Activated T-helper 17 cell treated with anti-CD3 and anti-CD28 coated beads, Interleukin-2, amount 50 U/mL, for 72 hours (primary cell): Measurements from ENCODE around the gene GSAP. TPM values are rescaled to one million over a fixed set of nuclear protein-coding genes. Genes with fewer than 3 reads are reported as not detected.
A peak's percentile ranks its signal among the peaks of the same experiment; 100 is the strongest.

Source experiments
- ATAC-seq: fragments of 150-1000 bp; cut with Tn5 transposase; replicated peaks from 2 replicates; pipeline ENCODE4 v1.10.0; 2021; ENCODE audit warnings: mild to moderate bottlenecking, moderate library complexity
- H3K27ac Mint-ChIP-seq: one replicate; pipeline ENCODE4 v1.8.0; 2022; ENCODE audit warnings: mixed read lengths
- H3K27me3 Mint-ChIP-seq: one replicate; pipeline ENCODE4 v1.8.0; 2022; ENCODE audit warnings: mixed read lengths
- H3K36me3 Mint-ChIP-seq: one replicate; pipeline ENCODE4 v1.8.0; 2022; ENCODE audit warnings: low read depth, mild to moderate bottlenecking, mixed read lengths
- H3K4me1 Mint-ChIP-seq: one replicate; pipeline ENCODE4 v1.8.0; 2022; ENCODE audit warnings: mixed read lengths
- H3K4me3 Mint-ChIP-seq: one replicate; pipeline ENCODE4 v1.8.0; 2022; ENCODE audit warnings: mild to moderate bottlenecking, mixed read lengths
- H3K9me3 Mint-ChIP-seq: one replicate; pipeline ENCODE4 v1.8.0; 2022; ENCODE audit warnings: mixed read lengths
- total RNA-seq, 2 donors: library from RNA; stranded (reverse); gene quantifications; one replicate each; pipeline ENCODE4 v1.2.3, GENCODE V29; 2022

GSAP gene
- total RNA-seq, 2 donors from 2014 or later, result 1.1 to 2.9 TPM

DNA sequence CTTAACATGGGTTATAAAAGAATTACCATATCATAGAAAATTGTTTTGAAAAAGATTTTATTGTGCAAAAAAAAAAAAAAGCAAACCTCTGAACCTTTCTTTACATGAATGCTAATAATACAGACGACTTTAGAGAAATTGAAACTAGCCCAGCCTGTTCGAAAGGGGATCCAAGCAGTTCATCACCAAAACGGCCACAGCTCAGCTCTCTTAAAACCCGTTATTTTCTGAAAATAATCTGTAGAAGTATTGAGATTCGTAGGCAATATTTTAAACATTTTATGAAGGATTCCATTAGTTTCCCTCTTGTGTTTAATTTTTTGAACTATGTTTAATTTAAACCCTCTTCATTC is 9.9 kb upstream of the GSAP start:
- Mint-ChIP-seq H3K27ac (no peak overlapping the region), H3K27me3 (peaks cover 7% of the 10 kb centered on the region), H3K9me3 (no peaks in the 10 kb centered on the region), H3K4me3 (no peak overlapping the region), H3K36me3 (no peaks in the 10 kb centered on the region), H3K4me1 (peaks cover 20% of the 10 kb centered on the region)
- no peak for ATAC-seq

DNA sequence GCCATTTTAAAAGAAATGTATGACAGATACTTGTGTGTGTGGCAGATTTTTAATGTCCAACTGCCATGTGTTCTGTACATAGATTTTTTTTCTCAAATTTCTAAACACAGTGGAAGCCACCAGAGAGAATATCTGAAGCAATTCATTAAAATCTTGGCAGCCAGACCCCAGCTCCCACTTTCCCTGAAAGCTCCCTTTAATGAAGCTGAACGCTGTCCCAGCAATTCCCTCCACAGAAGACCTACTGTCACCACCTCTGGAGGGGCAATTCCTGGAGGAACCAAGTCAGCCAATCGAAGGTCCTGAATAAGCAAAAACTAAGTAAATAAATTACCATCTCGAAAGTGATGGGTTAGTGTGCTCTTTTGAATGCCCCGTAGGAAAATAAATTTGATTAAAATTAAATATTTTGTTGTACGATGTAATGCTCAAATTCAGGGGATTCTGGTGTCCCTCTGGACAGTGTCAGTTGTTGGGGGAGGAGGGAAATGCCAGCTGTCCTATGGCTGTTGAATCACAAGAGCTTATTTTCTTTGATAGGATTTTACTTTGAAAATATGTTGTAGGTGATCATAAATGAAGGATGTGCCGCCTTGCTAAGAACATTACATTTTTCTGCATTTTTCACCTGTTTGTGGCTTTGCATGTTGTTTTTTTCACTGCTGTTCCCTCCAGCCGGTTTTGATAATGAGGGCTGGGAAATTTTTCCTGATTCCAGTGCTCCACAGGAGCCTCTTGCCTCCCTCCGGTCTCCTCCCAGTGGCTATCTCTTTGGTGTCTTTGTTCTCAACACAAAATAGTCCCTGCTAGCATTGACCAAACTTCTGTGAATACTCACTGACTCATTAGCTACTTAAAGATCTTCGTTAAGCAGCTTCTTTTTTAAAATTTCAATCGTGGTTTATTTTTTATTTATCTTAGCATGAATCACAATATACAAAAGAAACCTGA is 9.2 kb upstream of the GSAP start:
- Mint-ChIP-seq H3K36me3 (no peaks in the 10 kb centered on the region), H3K4me1 (peaks cover 20% of the 10 kb centered on the region), H3K9me3 (no peaks in the 10 kb centered on the region), H3K27me3 (peaks cover 7% of the 10 kb centered on the region), H3K4me3 (no peak overlapping the region), H3K27ac (no peak overlapping the region)
- no peak for ATAC-seq

DNA sequence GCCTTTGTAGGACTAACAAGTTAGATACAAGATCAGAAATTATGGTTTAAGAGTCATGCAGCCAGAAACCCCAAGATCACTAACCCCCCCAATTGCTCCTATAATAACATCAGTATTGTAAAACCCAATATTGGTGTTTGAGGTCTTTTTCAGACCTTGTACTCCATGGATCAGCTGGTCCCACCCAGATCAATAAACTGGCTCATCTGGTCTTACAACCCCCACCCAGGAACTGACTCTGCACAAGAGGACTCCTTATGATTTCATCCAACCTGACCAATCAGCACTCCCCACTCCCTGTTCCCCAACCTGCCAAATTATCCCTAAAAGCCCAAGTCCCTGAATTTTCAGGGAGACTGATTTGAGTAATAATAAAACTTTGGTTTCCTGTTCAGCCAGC is 6.4 kb upstream of the GSAP start:
- no peak for ATAC-seq
- Mint-ChIP-seq H3K27me3 (peaks cover 10% of the 10 kb centered on the region), H3K4me3 (no peak overlapping the region), H3K9me3 (no peaks in the 10 kb centered on the region), H3K4me1 (peaks cover 12% of the 10 kb centered on the region), H3K36me3 (no peaks in the 10 kb centered on the region), H3K27ac (no peak overlapping the region)

DNA sequence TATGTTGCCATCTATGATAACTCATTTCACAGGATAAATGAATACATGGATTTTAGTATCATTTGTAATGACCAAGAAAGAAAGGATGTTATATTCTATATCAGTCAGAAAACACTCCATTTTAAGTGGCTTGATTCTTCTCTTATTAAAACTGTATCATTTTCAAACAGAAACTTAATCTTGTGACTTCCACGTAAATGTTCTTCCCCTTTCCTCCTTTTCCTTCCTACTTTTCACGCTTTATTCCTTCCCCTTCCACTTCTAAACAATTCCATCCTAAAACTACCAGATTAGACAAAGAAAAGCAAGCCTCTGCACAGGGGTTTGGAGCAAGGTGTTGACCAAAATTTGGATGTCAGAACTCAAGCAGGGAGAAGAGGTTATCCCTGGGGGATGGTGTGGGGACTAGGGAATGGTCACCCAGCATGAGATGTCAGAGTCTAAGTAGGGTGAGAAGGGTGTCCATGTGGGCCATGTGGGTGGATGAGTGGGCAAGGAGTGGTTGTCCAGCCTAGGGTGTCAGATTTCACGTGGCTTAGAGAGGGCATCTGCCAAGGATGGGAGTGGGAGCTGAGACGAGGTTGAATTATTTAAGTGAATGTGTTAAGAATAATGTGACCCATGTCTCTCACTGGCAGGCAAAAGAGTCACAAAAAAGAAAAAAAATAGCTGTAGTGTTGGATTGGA is 5.0 kb upstream of the GSAP start:
- H3K36me3 Mint-ChIP-seq, result no peaks in the 10 kb centered on the region
- peaks cover 13% of the 10 kb centered on the region for H3K27me3 Mint-ChIP-seq
- H3K4me1 Mint-ChIP-seq, result peaks cover 11% of the 10 kb centered on the region
- no peak overlapping the region for H3K27ac Mint-ChIP-seq
- no peak for ATAC-seq
- H3K9me3 Mint-ChIP-seq, result no peaks in the 10 kb centered on the region
- no peak overlapping the region for H3K4me3 Mint-ChIP-seq

DNA sequence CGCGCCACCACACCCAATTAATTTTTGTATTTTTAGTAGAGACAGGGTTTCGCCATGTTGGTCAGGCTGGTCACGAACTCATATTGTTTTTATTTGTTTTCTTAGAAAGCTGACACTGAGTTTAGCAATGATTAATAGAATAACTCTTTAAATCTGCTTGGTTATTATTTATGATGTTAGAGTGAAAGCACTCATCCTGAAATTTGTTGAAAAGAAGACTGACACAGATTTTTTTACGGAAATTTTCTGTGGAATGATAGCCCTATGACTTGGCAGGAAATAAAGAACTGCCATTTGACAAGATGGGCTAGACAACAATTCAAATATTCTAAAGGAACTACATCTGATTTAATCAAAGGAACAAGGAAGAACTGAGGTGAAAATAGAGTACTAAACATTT is 4.3 kb upstream of the GSAP start:
- Mint-ChIP-seq H3K4me1 (peaks cover 11% of the 10 kb centered on the region), H3K4me3 (no peak overlapping the region), H3K27ac (no peak overlapping the region), H3K27me3 (peaks cover 13% of the 10 kb centered on the region), H3K36me3 (no peaks in the 10 kb centered on the region), H3K9me3 (no peaks in the 10 kb centered on the region)
- ATAC-seq, result no peak

DNA sequence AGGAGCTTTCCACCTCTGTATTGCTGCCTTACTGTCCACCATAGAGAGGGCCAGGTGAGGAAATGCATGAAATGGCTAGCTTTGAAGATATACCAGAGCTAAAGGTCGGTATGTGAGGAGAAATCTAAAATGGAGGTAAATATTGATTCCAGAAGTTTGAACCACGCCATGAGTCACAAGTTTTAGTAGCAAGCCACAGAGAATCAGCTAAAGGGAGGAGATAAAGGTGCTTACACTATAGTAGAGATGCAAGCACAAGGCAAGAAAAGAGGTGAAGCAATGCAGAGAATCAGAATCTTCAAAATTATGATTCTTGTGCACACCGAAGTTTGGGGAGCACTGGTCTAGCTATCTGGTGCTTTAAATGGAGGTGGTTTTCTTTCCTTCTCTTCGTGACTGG is 3.0 kb upstream of the GSAP start:
- no peaks in the 10 kb centered on the region for H3K36me3 Mint-ChIP-seq
- no peak overlapping the region for H3K4me3 Mint-ChIP-seq
- peaks cover 14% of the 10 kb centered on the region for H3K4me1 Mint-ChIP-seq
- ATAC-seq, result peak; percentile 76
- H3K9me3 Mint-ChIP-seq, result no peaks in the 10 kb centered on the region
- H3K27me3 Mint-ChIP-seq, result peaks cover 16% of the 10 kb centered on the region
- H3K27ac Mint-ChIP-seq, result no peak overlapping the region

DNA sequence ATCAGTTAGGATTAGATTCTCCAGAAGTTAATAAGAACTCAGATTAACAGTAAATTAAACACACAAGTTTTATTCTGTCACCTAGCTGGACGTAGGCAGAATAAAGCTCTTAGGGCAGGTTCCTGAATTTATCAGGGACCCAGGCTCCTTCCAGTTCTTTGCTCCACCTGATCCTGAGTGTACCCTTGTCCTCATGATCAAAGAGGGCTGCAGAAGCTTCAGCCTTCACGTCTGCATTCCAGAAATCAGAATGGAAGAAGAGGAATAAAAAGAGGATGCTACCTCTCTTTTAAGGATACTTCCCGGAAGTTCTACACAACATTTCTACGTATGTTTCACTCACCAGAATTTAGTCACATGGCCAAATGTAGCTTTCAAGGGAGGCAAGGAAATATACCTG is 1.7 kb upstream of the GSAP start:
- peaks cover 15% of the 10 kb centered on the region for H3K27me3 Mint-ChIP-seq
- ATAC-seq, result no peak

DNA sequence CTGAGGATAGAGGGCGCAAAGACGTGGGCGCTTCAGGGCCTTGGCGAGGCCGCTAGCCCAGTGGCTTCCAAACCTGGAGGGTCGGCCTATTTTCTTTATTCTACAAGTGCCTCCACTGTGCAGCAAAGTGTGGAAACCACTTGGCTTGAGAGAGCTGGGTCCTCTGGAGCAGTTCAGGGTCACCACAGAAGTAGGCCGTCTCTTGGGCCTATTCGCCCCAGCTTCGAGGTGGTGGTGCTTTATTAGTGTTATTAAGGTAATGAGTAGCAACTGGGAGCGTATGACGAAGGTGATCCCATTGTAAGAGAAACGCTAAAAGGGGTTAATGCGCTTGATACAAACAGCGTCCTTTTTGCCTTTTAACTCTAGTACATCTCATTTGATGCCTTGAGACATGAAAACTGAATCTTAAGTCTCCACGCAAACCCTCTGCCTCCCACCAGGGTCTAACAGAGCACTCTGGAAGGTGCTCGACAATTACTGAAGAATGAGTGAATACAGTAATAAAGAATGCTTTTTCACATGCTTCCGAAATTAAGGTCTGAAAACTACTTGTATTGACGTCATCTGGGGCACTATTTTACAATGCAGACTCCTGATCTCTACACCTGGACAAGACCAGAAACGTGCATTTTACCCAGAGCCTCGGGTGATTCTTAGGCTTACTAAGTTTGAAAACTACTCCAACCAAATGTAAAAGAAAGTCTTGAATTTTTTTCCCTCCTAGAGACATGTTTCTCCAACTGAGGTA is 647 bp upstream of the GSAP start:
- H3K9me3 Mint-ChIP-seq, result no peaks in the 10 kb centered on the region
- no peak for ATAC-seq
- H3K4me1 Mint-ChIP-seq, result peaks cover 14% of the 10 kb centered on the region
- no peak overlapping the region for H3K27ac Mint-ChIP-seq
- H3K36me3 Mint-ChIP-seq, result no peaks in the 10 kb centered on the region
- H3K27me3 Mint-ChIP-seq, result peaks cover 9% of the 10 kb centered on the region
- H3K4me3 Mint-ChIP-seq, result peak overlapping the region; percentile 50

More for the DNA sequence above, 1.7 kb upstream of the GSAP start:
- Mint-ChIP-seq H3K4me1 (peaks cover 14% of the 10 kb centered on the region), H3K4me3 (peak overlapping the region; percentile 50), H3K27ac (no peak overlapping the region), H3K9me3 (no peaks in the 10 kb centered on the region), H3K36me3 (no peaks in the 10 kb centered on the region)

DNA sequence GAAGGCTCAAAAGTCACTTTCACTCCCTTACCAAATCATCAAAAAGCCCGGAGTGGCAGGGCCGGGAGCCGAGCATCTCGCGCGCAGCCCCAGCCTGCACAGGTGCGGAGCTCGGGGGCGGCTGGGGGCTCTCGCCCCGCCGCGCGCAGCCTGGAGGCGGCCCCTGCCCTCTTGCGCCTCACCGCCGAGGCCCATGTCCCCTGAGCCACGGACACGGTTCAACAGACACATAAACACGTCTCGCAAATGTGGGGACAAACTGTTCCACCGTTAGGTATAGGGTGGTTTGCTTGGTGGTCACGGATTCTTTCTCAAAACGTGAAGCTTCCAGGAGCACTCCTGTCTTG is 700 bp downstream of the GSAP start:
- no peaks in the 10 kb centered on the region for H3K9me3 Mint-ChIP-seq
- H3K27ac Mint-ChIP-seq, result no peak overlapping the region
- H3K4me1 Mint-ChIP-seq, result peaks cover 14% of the 10 kb centered on the region
- peak overlapping the region; percentile 65 for H3K4me3 Mint-ChIP-seq
- peaks cover 9% of the 10 kb centered on the region for H3K27me3 Mint-ChIP-seq
- ATAC-seq, result peak; percentile 37
- no peaks in the 10 kb centered on the region for H3K36me3 Mint-ChIP-seq

DNA sequence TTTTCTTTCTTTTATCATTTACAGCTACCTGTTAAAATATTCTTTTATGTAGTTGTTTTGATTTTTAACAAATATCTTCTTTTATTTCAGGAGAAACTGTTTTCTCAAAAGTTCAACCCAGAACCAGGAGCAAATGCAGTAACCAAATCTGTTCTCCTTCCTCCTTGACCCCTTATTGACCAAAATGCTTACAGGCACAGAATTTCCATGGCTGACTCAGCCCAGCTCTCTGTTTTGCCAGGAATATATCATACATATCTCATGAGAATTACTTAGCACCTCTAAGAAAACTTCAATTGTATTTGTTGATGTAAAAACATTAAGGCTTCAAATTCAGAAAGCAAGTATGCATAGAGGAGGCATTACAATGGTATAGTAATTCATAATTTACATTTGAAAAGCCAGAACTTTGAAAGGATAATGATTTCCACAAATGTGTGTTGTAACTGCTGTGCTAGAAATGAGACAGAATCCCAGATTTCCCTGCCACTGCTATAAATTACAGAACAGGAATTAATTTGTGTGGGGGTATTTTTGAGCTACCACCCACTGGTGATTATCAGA is 2.2 kb downstream of the GSAP start:
- no peaks in the 10 kb centered on the region for H3K9me3 Mint-ChIP-seq
- peaks cover 9% of the 10 kb centered on the region for H3K27me3 Mint-ChIP-seq
- H3K4me3 Mint-ChIP-seq, result peak overlapping the region; percentile 65
- peaks cover 10% of the 10 kb centered on the region for H3K4me1 Mint-ChIP-seq
- no peak for ATAC-seq
- H3K36me3 Mint-ChIP-seq, result no peaks in the 10 kb centered on the region
- no peak overlapping the region for H3K27ac Mint-ChIP-seq

DNA sequence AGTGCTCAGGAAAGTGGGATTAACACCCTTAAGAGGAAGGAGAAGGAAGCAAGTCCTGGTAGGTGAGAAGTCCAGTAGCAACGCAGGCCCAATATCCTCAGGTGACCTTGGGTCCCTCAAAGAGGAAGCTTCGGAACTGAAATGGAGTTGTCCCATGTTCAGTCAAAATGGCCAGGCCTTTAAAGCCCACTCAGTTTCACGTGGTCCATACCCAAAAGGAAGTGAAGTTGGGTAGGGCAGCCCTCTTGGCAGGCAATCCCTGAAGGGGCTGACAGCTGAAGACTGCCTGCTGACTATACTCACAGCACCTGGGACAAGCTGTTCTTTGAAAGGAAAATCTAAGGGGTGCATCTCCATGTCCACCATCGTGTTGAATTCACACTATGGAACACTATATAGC is 3.0 kb downstream of the GSAP start:
- H3K27ac Mint-ChIP-seq, result no peak overlapping the region
- no peak for ATAC-seq

DNA sequence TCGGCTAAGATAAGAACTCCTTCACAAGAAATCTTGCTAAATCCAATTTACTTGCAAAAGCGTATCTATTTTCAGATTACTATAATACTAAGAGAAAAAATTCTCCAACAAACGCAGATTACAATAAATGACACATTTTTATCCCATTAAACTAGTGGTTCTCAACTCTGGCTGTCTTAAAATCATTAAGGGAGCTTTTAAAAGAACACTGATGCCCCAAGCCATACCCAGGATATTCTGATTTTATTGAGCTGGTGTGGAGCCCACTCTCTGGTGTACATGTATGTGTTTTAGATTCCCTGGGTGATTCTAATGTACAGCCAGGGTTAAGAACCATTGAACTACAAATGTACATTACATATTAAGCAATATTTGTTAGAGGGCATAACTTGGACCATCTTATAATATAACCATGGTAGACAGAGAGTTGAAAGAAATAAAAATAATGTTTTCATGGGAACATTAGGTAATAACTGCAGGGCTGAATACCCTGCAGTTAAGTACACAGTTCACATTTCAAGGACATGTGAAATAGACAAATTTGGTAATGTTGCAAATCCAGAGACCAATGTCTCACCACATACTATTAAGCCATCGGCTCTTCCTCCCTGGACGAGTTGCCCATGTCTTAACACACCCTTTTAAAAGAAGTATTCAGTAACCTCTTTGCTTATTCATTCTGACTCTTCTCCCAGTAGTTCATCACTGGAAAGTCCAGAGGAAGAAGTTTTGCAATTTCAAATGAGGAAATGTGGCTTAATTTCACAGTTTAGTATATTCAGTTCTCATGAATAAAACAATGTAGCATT is 6.2 kb downstream of the GSAP start:
- no peak for ATAC-seq
- no peaks in the 10 kb centered on the region for H3K9me3 Mint-ChIP-seq

More for the DNA sequence above, 3.0 kb downstream of the GSAP start:
- no peak overlapping the region for H3K4me3 Mint-ChIP-seq
- peaks cover 5% of the 10 kb centered on the region for H3K4me1 Mint-ChIP-seq
- H3K27me3 Mint-ChIP-seq, result peaks cover 7% of the 10 kb centered on the region
- H3K9me3 Mint-ChIP-seq, result no peaks in the 10 kb centered on the region
- H3K36me3 Mint-ChIP-seq, result no peaks in the 10 kb centered on the region

DNA sequence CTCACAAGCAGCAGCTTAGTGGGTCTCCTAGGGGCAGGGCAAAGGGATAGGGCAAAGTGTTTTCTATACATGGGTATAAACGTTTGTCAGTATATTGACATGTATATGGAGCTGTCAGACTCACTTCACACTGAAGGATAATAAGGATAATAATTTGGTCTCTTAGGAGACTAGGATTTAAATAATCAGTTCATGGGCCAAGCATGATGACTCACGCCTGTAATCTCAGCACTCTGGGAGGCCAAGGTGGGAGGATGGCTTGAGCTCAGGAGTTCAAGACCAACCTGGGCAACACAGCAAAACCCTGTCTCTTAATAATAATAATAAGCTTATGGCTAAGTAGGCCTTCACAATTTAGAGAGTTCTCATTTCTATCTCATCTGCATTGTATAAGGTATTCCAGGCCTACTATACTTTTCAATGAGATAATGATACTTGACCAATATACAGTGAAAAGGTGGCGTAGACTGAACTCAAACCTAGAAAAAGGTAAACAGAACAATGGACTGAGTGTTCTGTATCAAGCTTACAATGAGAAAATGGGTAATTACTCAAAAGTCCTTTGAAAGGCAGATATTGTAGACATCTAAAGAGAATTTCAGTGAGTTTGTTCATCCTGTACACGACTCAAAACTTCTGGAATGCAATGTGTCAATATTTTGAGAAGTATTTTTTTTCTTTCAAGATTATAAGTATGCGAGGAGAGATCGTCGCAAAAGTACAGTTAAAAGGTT is 7.0 kb downstream of the GSAP start:
- H3K4me1 Mint-ChIP-seq, result no peaks in the 10 kb centered on the region
- no peaks in the 10 kb centered on the region for H3K27me3 Mint-ChIP-seq
- no peaks in the 10 kb centered on the region for H3K36me3 Mint-ChIP-seq
- no peak for ATAC-seq
- no peak overlapping the region for H3K27ac Mint-ChIP-seq
- H3K4me3 Mint-ChIP-seq, result no peak overlapping the region
- H3K9me3 Mint-ChIP-seq, result no peaks in the 10 kb centered on the region

More for the DNA sequence above, 6.2 kb downstream of the GSAP start:
- peaks cover 1% of the 10 kb centered on the region for H3K27me3 Mint-ChIP-seq
- peaks cover 1% of the 10 kb centered on the region for H3K4me1 Mint-ChIP-seq
- no peaks in the 10 kb centered on the region for H3K36me3 Mint-ChIP-seq
- no peak overlapping the region for H3K27ac Mint-ChIP-seq
- H3K4me3 Mint-ChIP-seq, result no peak overlapping the region
